Hippocampal formation (tissue), 2 donors: Measurements from ENCODE around the gene MGAT4C.
"Not testable (repeated sequence)": the region's sequence is repeated elsewhere in the genome, so short reads cannot be mapped to it uniquely, and the experiment has no call there.

ENCODE experiments used
- DNase-seq, 2 donors: peaks; one replicate each; lab custom pipeline; 2025; lab: John Stamatoyannopoulos, UW

The MGAT4C gene

DNA sequence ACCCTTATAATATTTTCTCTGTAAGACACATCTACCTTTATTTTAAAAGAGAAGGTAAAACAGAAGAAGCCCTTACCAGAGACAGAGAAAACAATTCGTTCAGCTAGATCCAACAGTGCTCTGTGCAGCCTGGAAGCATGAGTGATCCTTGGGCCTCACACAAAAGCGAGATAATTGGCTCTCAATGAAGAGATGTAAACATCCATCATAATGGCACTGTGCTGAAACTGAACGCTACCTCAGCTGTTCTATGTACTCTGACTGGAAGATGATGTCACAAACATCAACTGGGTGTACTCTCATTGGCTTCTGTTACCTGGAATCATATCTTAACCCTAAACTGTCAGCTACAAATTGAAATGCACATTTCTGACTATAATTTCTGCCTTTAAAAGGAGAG is at the start of gene MGAT4C:
Gene MGAT4C, minus strand, starts transcription at position 229 of the 400 bp plus-strand sequence.
- no peak for DNase-seq

DNA sequence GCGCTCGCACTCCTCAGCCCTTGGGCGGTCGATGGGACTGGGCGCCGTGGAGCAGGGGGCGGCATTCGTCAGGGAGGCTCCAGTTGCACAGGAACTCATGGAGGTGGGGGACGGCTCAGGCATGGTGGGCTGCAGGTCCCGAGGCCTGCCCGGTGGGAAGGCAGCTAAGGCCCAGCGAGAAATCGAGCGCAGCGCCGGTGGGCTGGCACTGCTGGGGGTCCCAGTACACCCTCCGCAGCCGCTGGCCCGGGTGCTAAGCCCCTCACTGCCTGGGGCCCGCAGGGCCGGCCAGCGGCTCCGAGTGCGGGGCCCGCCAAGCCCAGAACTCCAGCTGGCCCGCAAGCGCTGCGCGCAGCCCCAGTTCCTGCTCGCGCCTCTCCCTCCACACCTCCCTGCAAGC is 40.2 kb upstream of the MGAT4C start:
- not testable (repeated sequence) for DNase-seq

DNA sequence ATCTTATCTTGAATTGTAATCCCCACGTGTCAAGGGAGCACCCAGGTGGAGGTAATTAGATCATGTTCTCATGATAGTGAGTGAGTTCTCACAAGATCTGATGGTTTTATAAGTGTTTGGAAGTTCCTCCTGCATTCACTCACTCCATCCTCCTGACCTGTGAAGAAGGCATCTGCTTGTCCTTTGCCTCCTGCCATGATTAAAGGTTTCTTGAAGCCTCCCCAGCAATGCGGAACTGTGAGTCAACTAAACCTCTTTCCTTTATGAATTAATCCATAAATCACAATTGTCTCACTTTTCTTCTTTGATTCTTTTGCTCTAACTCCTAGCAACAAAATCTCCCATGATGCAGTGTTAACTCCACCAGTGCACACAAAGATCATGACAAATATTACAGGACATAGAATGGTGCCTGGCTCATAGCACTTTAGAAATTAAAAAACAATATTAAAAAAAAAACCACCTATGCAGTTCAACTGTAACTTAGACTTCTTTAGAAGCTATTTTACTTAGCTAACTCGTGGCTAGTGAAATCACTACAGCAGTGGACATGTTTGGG is 37.6 kb upstream of the MGAT4C start:
- DNase-seq = no peak

DNA sequence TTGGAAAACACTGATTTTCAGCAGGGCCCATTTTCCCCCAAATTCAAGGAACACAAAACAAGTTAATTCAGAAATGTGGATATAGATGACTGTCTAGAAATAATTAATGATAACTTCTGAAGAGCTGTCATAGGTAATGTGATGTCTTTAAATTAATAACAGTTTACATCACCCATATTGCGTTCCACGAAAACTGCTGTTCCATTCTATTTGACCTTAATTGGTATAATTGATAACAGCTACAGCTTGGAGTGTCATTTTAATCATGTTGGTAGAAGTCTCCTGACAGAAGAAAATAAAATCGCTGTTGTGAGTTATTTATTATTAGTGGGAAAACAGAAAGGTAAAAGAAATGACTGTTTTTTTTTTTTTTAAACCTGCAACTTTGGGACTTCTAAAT is 36.3 kb upstream of the MGAT4C start:
- DNase-seq = no peak

DNA sequence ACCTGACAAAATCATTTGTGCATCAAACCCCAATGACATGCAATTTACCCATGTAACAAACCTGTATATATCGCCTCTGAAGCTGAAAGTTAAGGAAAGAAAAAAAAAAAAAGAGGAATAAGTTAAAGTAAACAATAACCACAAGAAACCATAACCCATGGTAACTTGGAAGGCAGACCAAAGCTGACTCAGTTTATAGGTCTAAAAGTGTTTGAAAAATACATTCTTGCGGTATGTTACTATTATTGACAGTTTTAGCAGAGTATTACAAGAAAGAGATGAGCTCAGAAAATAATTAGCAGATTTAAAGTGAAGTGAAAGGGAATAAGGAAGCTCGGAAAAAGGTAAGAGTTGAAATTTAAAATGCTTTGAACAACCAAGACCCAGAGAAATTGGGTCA is 34.4 kb upstream of the MGAT4C start:
- no peak for DNase-seq

DNA sequence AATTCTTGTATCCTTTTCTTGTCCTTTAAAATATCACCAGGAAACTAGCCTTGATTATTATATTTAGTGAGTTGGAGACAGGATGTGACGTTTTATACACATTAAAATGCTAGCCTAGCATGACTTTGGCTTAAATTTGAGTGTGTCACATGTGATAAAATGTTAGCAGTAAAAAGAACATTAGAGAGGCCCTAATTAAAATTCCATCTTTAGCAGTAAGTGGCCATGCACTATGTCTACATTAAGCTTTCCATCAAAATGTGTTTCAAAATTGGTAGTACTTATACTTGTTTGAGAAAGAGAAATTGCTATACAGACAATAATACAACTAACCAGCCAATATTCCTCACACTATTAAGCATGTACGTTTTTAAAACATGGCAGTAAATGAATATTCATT is 29.9 kb upstream of the MGAT4C start:
- no peak for DNase-seq

DNA sequence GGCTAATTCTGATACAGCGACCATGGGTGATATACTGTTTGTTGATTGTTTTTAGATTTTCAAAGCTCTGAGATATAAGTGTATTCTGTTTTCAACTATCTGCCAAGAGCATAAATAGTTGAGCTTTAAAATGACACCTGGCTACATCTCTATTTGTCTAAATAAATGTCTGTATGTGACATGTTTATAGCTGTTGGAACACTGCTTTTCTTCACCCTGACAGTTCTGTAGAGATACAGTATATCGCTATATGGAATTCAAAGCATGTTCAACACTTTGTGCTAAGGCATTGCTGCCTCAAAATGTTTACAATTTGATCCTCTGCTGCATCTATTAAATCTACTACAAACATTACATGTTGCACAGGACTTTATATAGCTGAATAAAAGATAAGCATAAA is 27.4 kb upstream of the MGAT4C start:
- no peak for DNase-seq

DNA sequence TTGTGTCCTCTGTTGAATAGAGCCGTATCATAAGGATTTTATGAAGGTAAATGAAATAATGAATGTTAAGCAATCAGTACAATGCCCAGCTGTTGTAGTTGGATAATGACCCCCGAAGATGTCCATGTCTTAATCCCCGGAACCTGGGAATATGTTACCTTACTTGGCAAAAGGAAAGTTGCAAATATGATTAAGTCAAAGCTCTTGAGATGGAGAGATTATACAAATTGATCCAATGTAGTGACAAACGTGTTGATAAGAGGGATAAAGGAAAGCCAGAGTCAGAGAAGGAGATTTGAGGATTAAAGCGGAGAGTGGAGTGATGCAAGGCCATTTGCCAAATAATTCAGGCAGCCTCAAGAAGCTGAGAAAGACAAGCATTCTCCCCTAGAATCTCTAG is 19.2 kb upstream of the MGAT4C start:
- DNase-seq = no peak

DNA sequence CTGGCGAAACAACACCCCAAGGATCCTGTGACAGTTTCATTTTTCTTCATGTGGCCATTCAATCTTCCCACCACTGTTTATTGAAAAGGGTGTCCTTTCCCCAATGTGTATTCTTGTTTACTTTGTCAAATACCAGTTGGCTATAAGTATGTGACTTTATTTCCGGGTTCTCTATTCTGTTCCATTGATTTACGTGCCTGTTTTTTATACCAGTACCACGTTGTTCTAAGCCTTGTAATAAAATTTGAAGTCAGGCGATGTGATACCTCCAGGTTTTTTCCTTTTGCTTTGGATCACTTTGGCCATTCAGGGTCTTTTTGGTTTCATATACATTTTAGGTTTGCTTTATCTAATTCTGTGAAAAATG is 9.1 kb upstream of the MGAT4C start:
- no peak for DNase-seq

DNA sequence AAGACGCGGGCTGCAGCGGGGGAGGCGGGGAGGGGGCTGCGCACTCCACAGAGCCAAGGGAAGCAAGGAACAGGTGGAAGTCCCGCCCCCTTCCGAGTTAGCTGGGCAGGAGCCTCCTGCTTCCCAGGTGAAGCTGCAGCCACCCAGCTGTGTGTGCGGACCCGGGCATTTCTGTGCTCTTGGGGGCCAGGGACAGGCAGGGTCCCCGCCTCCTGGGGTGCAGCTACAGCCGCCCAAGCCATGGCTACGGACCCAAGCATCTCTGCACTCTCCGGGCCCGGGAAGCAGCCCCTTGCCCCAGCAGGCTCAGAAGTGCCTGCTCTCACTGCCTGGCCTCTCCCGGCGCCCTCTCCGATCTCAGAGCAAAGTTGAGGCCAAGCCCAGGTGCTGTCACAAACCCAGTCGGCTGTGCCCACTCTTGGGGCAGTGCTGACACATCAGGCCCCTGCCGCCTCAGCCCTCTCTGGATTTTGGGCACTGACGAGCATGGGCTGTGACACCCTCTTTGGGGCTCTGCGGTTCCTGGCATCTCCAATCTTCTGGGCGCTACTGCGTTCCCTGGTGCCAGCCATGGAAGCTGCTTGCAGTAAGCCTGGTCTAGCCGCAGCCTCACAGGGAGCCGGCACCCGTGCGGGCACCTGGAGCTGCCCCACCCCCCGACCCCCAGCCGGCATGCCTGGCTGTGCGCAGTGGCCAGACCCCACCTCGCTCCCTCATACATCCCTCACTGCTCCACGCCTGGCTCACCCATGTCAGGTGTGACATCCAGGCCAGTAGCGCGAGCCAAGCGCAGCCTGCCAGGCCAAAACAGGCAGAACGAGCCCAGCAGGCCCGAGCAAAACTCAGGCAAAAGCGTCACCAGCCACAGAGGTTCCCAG is 8.5 kb upstream of the MGAT4C start:
- DNase-seq = no peak

DNA sequence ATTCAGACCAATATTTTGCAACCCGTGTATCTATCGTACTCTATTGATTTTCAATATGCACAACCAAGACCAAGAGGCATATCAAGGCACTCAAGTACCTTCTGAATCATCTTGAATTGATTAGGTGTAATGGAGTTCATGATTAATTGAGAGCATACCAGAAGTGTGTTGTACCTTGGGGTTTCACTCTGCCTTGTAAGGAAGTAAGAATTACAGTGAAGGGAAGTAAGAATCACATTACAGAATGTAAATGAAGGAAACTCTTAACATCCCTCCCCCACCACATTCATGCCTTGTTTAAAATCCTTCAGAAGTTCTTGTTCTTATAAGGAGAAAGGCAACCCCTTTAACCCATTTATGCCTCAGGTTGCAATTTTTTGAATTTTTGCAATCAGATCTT is 5.4 kb upstream of the MGAT4C start:
- no peak for DNase-seq

DNA sequence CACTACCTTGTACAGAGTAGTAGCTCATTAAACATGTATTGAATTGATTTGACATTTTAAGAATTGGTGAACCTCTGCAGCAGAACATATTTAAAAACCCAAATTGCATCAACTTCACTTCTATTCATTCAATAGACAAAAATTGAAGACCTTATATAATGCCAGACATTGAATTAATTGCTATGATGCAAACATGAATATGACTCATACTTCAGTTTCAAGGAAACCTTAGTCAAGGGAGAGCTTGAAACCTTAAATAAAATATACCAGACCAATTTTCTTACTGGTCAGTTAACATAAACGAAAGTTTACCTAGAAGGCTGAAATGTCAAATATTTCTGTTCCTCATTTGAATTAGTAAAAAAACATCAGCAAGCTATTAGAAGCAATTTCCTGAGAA is 5.0 kb upstream of the MGAT4C start:
- no peak for DNase-seq

DNA sequence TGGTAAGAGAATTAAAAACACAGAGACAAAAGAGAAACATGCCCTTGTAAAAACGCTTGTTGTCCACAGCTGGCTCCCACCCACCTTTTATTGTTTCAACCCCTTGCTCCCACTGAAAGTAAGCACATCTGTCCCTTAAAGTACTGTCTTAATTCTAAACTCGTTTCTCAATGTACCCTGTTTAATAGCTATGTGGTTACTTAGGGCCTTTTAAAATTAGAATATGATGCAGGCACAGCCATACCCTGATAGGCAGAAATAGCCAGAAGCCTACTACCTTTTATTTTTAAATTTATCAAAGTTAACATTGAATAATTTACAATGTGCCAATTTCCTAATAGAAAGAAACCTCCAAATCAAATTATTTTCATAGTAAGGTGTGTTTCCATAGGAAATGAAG is 4.0 kb upstream of the MGAT4C start:
- no peak for DNase-seq

DNA sequence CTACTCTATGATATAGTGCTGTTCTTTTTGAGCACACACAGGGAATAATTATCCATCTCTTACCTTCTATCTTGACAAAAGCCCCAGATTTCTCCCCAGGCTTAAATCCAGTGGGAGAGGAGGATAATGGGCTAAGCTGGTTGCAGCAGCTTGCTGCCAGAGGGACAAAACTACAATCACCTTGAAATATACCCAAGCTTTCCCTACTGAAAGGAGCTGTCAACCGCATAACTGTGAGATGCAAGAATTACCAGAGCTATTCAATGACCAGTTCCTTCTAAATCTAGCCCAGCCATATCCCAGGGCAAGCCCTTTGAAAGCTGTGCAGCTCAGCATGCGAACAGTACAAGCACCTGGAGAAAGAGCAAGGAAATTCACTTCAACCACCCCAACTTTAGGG is 943 bp upstream of the MGAT4C start:
- no peak for DNase-seq

DNA sequence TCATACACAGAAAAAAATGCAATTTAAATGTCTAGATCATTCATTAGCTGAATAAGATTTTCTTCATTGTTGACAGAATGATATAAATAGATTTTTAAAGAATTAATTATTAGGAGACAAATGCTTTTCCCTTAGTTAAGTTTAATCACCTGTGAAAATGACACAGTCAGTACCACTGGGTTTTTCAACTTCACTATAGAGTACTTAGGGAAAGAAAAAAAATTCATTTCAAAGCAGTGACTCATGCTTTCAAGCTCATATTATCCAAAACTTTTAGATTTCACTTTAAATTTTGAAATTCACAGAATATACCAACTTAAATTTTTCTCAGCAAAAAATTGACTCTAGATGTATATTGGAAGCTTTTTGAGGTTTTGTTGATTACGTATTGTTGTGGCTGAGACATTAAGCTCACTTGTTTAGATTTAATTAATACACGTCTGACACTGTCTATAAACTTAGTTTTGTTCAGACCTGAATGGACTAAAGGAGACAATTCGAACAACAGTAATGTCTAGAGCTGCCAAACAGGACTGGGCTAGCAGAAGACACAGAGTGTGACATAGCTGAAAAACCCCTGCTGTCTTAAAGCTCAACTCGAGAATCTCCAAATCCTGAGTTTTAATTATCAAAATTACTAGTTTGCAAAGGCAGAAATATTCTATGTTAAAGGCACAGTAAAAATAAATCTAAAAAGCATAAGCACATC is 1.6 kb downstream of the MGAT4C start:
- no peak for DNase-seq

DNA sequence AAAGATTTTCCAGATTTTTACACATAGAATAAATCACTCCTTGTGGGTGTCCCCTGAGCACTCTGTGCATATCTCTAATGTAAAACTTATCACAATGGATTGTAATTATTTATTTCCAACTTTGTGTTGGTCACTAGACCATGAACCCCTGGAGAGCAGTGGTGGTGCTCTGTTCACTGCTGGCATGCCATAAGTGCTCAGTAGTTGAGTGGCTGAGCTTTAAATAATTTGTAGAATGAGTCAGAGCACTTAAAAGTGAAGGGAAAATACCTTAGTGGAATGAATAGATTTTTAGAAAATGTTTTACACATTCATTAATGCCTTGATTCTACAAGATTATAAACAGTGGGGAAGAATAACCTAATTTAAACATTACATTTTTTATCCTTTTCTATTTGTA is 6.3 kb downstream of the MGAT4C start:
- no peak for DNase-seq

DNA sequence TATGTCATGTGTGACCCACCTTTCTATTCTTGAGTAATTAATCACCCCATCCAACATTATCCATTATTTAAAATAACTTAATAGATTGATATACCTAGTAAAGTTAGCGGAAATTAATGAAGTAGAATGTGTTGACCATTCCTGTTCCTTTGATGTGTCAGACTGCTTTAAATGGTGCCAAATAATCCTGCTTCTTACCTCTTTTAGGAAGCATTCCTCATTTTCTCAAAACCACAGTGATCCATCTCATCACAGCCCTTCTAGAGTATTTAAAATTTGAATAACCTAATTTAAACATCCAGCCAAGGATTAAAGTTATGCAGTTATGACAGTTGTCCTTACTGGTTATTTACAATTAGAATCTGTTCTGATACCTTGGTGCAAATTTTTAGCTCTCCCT is 6.9 kb downstream of the MGAT4C start:
- no peak for DNase-seq

DNA sequence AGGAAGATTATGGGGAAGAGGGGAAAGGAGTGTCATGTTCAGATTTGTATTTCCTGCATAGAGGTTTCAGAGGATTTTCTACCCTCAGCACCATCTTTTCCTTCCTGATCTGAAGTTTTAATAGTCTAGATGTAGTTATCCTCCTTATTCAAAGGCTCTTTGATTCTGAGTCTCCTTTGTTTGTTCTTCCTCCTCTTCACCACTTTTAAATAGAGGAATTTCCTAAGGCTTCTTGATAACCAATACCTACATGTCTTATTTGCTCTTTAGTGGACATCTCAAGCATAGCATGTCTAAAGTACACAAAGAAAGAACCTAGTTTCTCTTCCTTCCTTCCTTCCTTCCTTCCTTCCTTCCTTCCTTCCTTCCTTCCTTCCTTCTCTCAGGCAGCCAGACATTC is 8.3 kb downstream of the MGAT4C start:
- DNase-seq = no peak

DNA sequence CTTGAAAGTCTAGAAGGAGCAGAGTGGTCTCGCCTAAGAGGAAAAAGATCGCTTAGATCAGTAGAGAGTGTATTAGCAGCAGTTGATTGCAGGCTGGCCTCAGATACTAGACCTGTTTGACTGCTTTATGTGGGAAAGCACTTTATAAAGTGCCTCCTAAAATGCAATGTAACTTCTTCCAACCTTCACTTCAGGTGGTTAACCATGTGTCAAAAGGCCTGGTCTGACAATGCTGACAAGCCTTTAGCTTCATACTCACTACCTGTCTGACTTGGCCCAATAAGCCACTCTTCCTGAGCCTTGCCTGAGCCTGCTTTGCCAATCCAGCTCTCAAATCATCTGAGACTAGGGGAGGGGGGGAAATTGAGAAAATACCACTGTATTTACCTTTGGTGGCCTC is 14.6 kb downstream of the MGAT4C start:
- DNase-seq = no peak

DNA sequence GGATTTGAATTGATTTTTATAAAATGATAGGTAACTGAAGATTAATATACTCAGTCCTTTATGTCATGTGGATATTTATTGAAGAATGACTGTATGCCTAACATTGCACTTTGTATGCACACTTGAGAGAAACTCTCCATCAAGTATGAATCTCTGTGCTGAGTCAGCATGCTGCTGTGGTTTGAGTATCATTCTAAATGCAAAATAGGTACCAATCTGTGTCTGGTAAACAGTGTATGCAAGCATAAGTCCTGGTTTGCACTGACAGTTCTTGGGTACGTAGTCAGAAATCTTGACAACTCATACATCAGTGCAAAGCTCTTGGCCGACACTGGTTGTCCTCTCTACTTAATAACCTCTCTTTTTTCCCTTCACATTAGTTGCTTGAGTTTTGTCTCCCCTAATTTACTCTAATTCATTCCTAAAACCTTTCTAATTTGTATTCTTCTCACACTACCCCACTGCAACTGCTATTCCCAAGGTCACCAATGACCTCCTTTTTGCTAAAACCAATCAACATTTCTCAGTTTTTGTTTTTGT is 21.8 kb downstream of the MGAT4C start:
- no peak for DNase-seq

DNA sequence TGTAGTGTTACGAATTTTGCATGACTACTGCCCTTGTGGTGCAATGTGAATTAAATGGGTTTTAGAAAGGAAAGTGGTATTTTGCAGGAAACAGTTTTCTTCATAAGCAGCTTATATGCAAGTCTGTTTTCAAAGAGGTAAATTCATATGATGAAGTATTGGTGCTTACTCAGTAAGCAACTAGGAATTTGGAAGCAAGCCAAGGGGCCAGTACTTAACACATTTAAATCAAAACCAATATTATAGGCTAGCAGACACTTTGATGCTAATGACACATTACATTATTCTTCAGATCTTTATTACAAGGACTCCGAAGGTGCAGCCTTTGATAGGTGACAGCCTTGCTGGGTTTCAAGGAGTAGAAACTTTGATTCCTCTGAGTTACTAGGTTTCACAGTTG is 23.1 kb downstream of the MGAT4C start:
- DNase-seq = no peak

DNA sequence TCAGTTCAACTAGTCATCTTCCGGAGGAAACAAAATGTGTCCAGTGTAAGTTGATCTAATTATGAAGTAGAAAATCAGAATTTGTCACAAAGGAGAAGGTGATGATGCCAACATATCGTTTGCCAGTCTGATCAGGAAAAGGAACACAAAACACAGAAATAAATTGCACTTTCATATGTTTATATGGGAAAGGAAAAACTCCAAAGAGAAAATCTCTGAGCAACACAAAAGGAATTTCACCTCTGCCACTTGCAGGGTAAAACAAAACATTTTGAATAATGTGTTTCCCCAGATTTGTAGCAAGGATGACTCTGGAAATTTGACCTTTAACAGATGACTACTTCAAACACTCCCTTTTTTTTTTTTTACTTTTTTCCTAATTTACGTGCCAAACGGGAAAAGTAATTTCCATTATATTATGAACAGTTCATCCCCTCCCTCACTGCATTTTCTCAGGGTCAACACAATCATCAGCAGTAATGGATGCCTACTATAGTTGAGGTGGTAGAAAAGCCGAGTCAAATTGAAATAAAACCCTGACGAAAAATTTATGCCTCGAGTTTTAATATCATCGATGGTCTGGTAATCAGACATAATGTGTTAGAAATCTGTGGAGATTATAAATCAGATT is 25.6 kb downstream of the MGAT4C start:
- DNase-seq = no peak

DNA sequence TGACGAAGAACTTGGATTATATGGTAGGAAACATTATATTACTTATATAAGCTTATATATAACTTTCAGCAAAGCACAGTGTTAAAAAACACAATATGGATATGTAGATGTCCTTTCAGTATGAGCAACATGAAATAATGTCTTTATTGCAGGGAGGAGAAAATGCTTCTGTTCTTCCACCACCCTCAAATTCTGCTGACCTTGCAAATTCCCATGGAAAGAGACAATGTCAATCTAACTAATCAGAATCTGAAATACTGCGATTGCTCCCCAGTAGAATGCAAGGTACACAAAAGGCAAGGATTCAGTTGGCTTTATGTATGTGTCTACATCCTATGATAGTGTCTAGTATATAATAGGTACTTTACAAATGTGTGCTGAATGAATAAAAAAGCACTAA is 26.4 kb downstream of the MGAT4C start:
- DNase-seq = no peak
